ENCODE results near the gene SLIT1.
A peak's percentile ranks its signal among the peaks of the same experiment; 100 is the strongest.
"Not testable (repeated sequence)": the region's sequence is repeated elsewhere in the genome, so short reads cannot be mapped to it uniquely, and the experiment has no call there.

SLIT1 gene

DNA sequence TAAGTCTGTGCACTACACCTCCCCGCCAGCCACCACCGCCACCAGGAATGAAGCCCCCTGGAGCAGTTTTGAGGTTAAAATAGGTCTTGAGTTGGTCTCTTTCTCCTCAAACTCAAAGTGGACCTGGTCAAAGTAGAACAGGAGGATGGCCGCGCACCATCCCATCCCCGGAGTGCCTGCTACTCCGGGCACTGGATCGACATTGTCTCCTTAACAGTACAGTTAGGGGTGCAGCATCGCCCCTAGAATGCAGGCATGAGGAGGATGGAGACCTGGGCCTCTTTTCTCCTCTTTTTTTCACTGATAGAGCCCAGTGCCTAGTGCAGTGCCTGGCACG lies 145.5 kb downstream of the SLIT1 start:
- H3K36me3 ChIP-seq (ENCODE audit: insufficient read depth, low read length), result no peaks in the 10 kb centered on the region
- TF ChIP-seq POLR2AphosphoS5 (IDR thresholded peaks at IDR 0.05; ENCODE audit: borderline replicate concordance, low read depth, low read length) (no peak), EZH2 (IDR thresholded peaks at IDR 0.05) (no peak), FOXP2 (optimal IDR thresholded peaks at IDR 0.05; ENCODE audit: control extremely low read depth, extremely low read length, insufficient read depth) (no peak)
- H3K9me3 ChIP-seq (ENCODE audit: low read depth, low read length), result no peaks in the 10 kb centered on the region
- no peak overlapping the region for H3K4me3 ChIP-seq
- DNase-seq (ENCODE audit: low read depth, low spot score), result no peak
- H3K9ac ChIP-seq (ENCODE audit: insufficient read length), result no peak overlapping the region
- H3K27ac ChIP-seq, result no peak overlapping the region

DNA sequence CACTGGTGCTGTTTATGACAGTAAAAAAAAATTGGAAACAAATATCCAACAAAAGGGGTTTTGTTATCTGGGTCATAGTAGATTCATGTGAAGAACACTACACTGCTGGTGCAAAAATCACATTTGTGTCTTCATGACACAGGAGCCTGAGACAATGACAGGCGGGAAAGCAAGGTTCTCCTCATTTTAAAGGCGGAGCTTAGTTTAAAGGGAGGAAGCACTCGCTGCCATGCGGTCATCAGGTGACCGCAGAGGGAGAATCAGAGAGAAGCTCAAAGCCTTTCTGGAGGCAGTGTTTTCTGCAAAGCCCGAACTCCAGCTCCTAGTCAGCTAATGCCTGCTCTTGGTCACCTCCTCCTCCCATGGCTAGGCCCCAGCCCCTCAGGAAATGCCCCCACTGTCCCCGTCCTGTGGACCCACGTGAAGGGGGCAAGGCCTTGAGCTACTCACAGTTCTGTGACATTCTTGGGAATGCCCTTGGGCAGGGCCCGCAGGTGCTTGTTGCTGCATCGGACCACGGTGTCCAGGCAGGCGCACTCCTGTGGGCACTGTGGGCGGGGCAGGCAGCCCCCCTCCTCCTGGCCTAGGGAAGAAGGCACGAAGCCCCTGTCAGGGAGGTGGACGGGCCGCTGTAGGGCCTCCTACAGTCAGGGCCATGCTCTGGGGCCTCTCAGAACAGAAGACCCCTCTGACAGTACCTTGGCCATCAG lies 146.1 kb downstream of the SLIT1 start:
- Histone ChIP-seq H3K27ac (no peak overlapping the region), H3K4me3 (no peak overlapping the region), H3K9me3 (ENCODE audit: low read depth, low read length) (no peaks in the 10 kb centered on the region), H3K36me3 (ENCODE audit: insufficient read depth, low read length) (no peaks in the 10 kb centered on the region), H3K9ac (ENCODE audit: insufficient read length) (no peak overlapping the region)
- no peak for TF ChIP-seq FOXP2 (optimal IDR thresholded peaks at IDR 0.05; ENCODE audit: control extremely low read depth, extremely low read length, insufficient read depth)
- TF ChIP-seq POLR2AphosphoS5 (IDR thresholded peaks at IDR 0.05; ENCODE audit: borderline replicate concordance, low read depth, low read length), result no peak
- TF ChIP-seq EZH2 (IDR thresholded peaks at IDR 0.05), result no peak
- no peak for DNase-seq (ENCODE audit: low read depth, low spot score)

DNA sequence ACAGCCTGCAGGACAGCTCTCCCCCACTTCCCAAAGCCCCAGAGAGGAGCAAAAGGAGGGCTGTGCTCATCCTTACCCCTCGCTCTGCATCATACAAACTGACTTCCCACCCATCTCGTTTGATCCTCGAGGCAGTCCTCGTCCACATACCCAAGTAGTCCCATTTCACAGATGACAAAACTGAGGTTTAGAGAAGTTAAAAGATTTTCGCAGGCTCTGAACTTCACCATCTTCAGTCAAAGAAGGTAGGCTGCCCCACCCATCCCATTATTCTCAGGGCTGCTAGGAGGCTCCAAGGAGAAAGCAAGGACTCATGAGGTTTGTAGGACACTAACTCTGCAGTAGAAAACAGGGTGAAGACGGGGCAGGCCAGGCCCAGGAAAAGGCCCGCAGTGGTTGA lies 147.1 kb downstream of the SLIT1 start:
- DNase-seq (ENCODE audit: low read depth, low spot score), result no peak
- no peak overlapping the region for H3K27ac ChIP-seq
- no peak overlapping the region for H3K4me3 ChIP-seq
- no peak for TF ChIP-seq EZH2 (IDR thresholded peaks at IDR 0.05)
- TF ChIP-seq POLR2AphosphoS5 (IDR thresholded peaks at IDR 0.05; ENCODE audit: borderline replicate concordance, low read depth, low read length), result no peak
- no peak for TF ChIP-seq FOXP2 (optimal IDR thresholded peaks at IDR 0.05; ENCODE audit: control extremely low read depth, extremely low read length, insufficient read depth)
- H3K9ac ChIP-seq (ENCODE audit: insufficient read length), result no peak overlapping the region
- H3K9me3 ChIP-seq (ENCODE audit: low read depth, low read length), result no peaks in the 10 kb centered on the region
- no peaks in the 10 kb centered on the region for H3K36me3 ChIP-seq (ENCODE audit: insufficient read depth, low read length)

DNA sequence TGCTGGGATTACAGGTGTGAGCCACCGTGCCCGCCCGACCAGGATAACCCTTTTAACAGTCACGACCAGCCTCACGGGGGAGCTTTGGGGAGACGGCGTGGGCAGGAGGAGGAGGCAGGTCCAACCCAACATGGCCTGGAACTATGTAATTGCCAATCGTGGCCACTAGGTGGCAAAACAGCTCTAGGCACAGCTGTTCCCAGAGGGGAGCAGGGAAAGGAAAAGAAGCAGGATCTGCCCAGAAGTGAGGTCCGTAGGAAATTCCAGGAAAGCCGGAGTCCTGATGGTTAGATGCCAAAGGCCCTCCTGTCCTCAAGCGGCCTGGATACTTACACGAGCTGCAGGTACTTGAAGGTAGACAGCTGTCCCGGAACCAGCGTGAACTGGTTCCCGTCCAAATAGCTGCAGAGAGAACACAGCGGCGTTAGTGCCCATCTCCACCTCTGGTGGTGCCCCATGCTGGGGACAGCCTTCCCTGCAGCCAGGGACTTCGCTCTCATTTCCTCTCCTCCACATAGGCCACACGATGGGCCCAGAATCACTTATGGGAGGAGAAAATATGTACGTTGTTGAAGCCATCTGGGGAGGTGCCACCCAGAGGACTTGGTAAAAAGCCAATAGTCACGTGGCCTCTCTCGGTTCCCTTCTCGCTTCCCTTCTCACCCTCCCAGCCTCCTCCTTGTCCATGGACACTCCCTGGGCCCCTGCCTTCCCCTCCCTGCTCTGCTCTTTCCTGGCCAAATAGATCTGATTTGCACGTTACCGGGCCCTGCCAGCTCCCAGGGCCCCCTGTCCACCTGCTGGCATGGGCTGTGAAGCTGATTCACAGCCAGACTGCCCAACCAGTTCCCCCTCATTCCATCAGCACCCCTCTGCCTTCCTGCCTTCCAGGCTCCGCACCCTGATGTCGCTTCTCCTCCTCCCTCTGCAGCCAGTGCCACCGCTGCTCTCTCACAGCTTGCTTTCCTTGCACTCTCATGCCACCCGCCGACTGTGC lies 148.1 kb downstream of the SLIT1 start:
- Histone ChIP-seq H3K9ac (ENCODE audit: insufficient read length) (no peak overlapping the region), H3K9me3 (ENCODE audit: low read depth, low read length) (no peaks in the 10 kb centered on the region), H3K4me3 (peak overlapping the region; percentile 74), H3K36me3 (ENCODE audit: insufficient read depth, low read length) (no peaks in the 10 kb centered on the region), H3K27ac (no peak overlapping the region)
- TF ChIP-seq FOXP2 (optimal IDR thresholded peaks at IDR 0.05; ENCODE audit: control extremely low read depth, extremely low read length, insufficient read depth), result no peak
- TF ChIP-seq POLR2AphosphoS5 (IDR thresholded peaks at IDR 0.05; ENCODE audit: borderline replicate concordance, low read depth, low read length), result no peak
- no peak for TF ChIP-seq EZH2 (IDR thresholded peaks at IDR 0.05)
- DNase-seq (ENCODE audit: low read depth, low spot score), result no peak

- H3K9me3 ChIP-seq (ENCODE audit: low read depth, low read length), result no peaks in the 10 kb centered on the region
- H3K27ac ChIP-seq, result no peak overlapping the region
- no peak overlapping the region for H3K4me3 ChIP-seq
- no peak for TF ChIP-seq FOXP2 (optimal IDR thresholded peaks at IDR 0.05; ENCODE audit: control extremely low read depth, extremely low read length, insufficient read depth)
- no peaks in the 10 kb centered on the region for H3K36me3 ChIP-seq (ENCODE audit: insufficient read depth, low read length)
- DNase-seq (ENCODE audit: low read depth, low spot score), result no peak
- H3K9ac ChIP-seq (ENCODE audit: insufficient read length), result no peak overlapping the region
These were observed 150.6 kb downstream of the SLIT1 start for GRCh38 chr10:97034958-97035769.

GRCh38 chr10:97034301-97034700 lies 151.5 kb downstream of the SLIT1 start:
- Histone ChIP-seq H3K27ac (no peak overlapping the region), H3K9ac (ENCODE audit: insufficient read length) (no peak overlapping the region), H3K9me3 (ENCODE audit: low read depth, low read length) (no peaks in the 10 kb centered on the region), H3K4me3 (no peak overlapping the region), H3K36me3 (ENCODE audit: insufficient read depth, low read length) (no peaks in the 10 kb centered on the region)
- TF ChIP-seq FOXP2 (optimal IDR thresholded peaks at IDR 0.05; ENCODE audit: control extremely low read depth, extremely low read length, insufficient read depth) (no peak), POLR2AphosphoS5 (IDR thresholded peaks at IDR 0.05; ENCODE audit: borderline replicate concordance, low read depth, low read length) (no peak), EZH2 (IDR thresholded peaks at IDR 0.05) (no peak)
- no peak for DNase-seq (ENCODE audit: low read depth, low spot score)

DNA sequence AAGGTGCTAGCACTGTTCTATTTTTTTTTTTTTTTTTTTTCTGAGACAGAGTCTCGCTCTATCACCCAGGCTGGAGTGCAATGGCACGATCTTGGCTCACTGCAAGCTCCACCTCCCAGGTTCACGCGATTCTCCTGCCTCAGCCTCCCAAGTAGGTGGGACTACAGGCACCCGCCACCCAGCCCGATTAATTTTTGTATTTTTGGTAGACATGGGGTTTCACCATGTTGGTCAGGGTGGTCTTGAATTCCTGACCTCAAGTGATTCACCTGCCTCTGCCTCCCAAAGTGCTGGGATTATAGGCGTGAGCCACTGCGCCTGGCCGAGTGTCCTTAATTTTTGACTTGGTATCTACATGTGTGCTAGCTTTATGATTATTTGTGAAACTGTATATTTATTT lies 151.9 kb downstream of the SLIT1 start:
- H3K4me3 ChIP-seq; H3K36me3 ChIP-seq (ENCODE audit: insufficient read depth, low read length); H3K9me3 ChIP-seq (ENCODE audit: low read depth, low read length); H3K27ac ChIP-seq; DNase-seq (ENCODE audit: low read depth, low spot score); H3K9ac ChIP-seq (ENCODE audit: insufficient read length): not testable (repeated sequence)

- Histone ChIP-seq H3K9ac (ENCODE audit: insufficient read length) (no peak overlapping the region), H3K9me3 (ENCODE audit: low read depth, low read length) (no peaks in the 10 kb centered on the region), H3K4me3 (no peak overlapping the region), H3K36me3 (ENCODE audit: insufficient read depth, low read length) (no peaks in the 10 kb centered on the region), H3K27ac (no peak overlapping the region)
- no peak for DNase-seq (ENCODE audit: low read depth, low spot score)
- TF ChIP-seq EZH2 (IDR thresholded peaks at IDR 0.05), result no peak
These were observed 153.1 kb downstream of the SLIT1 start for GRCh38 chr10:97032624-97033023.

Measured in SK-N-MC (cell line).